ENCODE measurements around the gene RUVBL1. TPM values are rescaled to one million over a fixed set of nuclear protein-coding genes. Genes with fewer than 3 reads are reported as not detected.

The RUVBL1 gene
- total RNA-seq, 1 donor: 50.6 TPM

DNA sequence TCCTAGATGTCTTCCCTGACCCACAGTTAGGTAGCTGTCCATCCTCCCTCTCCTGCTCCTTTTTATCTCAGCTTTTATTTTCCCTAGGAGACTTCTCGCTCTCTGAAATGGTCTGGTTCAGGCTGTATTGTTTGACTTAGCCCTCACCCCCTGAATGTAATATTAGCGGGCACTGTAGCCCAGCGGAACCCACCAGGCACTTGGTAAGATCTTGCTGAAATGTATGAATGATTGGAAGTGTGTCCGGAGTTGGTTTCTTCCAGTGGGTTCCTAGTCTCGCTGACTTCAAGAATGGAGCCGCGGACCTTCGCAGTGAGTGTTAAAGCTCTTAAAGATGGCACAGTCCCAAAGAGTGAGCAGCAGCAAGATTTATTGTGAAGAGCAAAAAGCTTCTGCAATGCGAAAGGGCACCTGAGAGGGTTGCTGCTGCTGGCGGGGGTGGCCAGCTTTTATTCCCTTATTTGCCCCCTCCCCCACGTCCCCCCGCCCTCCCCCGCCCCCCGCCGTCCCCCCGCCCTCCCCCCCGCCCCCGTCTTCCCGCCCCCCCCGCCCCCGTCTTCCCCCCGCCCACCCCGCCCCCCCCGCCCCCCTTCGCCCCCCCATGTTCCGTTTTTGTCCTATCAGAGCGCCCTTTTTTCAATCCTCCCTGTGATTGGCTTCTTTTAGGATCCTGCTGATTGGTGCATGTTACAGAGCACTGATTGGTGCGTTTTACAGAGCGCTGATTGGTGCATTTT, 29.0 kb upstream of the RUVBL1 start:
- DNase-seq (ENCODE audit: low read depth): no peak
- peak overlapping the region; percentile 80 for H3K4me3 ChIP-seq (ENCODE audit: low read depth, low read length)
- TF ChIP-seq, protein P1, sequence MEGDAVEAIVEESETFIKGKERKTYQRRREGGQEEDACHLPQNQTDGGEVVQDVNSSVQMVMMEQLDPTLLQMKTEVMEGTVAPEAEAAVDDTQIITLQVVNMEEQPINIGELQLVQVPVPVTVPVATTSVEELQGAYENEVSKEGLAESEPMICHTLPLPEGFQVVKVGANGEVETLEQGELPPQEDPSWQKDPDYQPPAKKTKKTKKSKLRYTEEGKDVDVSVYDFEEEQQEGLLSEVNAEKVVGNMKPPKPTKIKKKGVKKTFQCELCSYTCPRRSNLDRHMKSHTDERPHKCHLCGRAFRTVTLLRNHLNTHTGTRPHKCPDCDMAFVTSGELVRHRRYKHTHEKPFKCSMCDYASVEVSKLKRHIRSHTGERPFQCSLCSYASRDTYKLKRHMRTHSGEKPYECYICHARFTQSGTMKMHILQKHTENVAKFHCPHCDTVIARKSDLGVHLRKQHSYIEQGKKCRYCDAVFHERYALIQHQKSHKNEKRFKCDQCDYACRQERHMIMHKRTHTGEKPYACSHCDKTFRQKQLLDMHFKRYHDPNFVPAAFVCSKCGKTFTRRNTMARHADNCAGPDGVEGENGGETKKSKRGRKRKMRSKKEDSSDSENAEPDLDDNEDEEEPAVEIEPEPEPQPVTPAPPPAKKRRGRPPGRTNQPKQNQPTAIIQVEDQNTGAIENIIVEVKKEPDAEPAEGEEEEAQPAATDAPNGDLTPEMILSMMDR (IDR thresholded peaks at IDR 0.05; ENCODE audit: insufficient read depth, low read length): no peak

DNA sequence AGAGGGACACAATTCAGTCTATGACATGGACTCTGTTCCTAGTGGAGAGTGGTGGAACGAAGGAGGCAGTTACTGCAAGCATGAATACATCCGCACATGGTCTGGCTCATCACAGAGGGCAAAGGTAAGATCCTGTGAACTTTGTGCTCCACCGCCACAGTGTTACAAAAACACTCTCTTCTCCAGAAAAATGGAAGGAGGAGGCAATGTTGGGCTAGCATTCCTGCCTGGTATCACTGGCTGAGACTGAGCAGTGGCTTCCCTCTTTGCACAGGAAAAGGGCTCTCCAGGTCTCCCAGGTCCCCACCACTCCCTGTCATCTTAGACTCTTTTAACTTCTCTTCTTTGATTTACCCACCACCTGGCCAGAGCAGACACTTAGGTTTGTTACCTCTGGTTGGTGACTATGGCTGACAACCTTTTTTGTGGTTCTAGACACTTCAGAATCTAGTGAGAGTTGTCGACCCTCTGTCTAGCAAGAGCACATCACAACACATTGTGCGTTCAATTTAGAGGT, 28.2 kb upstream of the RUVBL1 start:
- no peak overlapping the region for H3K4me3 ChIP-seq (ENCODE audit: low read depth, low read length)
- no peak for DNase-seq (ENCODE audit: low read depth)
- TF ChIP-seq, protein P1 (IDR thresholded peaks at IDR 0.05; ENCODE audit: insufficient read depth, low read length): no peak

DNA sequence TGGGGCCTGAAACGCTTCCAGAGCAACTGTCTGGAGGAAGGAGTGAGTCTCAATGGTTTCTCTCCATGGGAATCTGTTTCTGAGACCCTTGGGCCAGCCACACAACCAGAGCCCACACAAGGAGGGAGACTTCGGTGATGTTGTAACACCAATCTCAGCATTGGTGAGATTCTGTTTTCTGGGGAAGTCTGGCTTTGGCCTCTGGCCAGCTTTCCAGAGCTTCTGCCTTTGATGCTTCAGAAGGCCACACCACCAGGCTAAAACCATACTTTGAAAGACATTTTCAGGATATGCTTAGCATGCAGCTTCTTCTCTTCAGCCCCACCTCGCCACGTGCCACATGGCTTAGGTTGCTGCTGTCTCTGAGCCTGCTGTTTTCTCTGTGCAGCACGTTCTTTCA, 26.0 kb upstream of the RUVBL1 start:
- TF ChIP-seq, protein P1 (IDR thresholded peaks at IDR 0.05; ENCODE audit: insufficient read depth, low read length): no peak
- no peak overlapping the region for H3K4me3 ChIP-seq (ENCODE audit: low read depth, low read length)
- DNase-seq (ENCODE audit: low read depth): no peak

DNA sequence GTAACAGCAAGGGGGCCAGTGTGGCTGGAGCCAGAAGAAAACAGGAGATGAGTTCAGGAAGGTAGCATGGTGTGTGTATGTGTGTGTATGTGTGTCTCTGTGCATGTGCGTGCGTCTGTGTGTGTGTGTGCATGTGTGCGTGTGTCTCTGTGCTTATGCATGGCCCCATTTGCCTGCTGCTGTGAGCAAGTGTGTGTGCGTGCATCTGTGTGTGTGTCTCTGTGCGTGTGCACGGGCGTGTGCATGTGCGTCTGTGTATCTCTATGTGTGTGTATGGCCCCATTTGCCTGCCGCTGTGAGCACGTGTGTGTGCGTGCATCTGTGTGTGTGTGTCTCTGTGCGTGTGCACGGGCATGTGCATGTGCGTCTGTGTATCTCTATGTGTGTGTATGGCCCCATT, 22.6 kb upstream of the RUVBL1 start:
- TF ChIP-seq, protein P1 (IDR thresholded peaks at IDR 0.05; ENCODE audit: insufficient read depth, low read length): no peak
- no peak overlapping the region for H3K4me3 ChIP-seq (ENCODE audit: low read depth, low read length)
- no peak for DNase-seq (ENCODE audit: low read depth)

DNA sequence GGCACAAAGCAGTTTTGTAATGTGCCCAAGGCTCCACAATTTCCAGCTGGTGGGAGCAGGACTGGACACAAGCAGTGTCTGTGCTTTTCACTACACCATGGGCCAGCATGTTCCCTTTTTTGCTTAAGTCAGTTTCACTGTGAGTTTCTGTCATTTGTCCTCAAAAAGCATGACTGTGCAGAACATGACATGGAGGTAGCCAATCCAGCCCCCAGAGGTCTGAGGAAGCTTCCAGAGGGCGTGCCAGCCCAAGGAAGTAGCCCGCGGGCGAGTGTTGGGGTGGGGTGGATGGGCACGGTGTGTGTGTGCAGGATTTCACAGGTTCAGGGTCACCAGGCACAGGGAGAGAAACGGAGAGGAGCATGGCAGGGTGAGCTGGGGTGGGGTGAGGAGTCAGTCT, 21.7 kb upstream of the RUVBL1 start:
- TF ChIP-seq, protein P1 (IDR thresholded peaks at IDR 0.05; ENCODE audit: insufficient read depth, low read length): no peak
- no peak for DNase-seq (ENCODE audit: low read depth)
- H3K4me3 ChIP-seq (ENCODE audit: low read depth, low read length): no peak overlapping the region

DNA sequence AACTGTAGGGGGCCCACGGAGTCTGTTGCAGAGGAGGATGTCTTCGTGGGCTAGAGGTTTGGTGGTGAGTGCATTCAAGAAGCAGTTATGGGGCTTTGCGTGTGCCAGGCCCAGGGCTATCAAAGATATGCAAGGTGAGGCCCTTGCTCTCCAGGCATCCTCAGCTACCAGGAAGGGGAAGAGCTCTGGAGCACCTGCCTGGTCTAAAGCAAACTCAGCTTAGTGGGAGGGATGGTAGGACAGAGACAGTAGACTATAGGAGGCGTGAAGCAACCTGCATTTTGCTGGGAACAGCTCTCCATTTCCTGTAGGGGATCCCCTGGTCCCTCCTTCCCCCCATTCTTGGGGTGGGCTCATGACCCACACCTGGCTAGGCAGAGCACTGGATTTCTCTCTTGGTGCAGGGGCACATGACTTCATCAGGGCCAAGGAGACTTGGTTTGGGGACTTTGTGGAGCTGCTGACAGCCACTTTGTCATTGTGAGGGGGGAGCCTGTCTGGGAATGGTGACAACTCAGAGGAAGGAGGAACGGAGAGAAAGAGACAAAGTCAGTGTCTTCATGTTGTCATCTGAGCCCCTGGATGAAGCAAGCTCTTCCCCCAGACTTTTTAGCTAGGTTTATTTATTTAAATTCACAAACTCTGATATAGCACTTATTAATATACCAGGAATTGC, 21.0 kb upstream of the RUVBL1 start:
- DNase-seq (ENCODE audit: low read depth): no peak
- TF ChIP-seq, protein P1 (IDR thresholded peaks at IDR 0.05; ENCODE audit: insufficient read depth, low read length): no peak
- no peak overlapping the region for H3K4me3 ChIP-seq (ENCODE audit: low read depth, low read length)

Data from fibroblast of the aortic adventitia (primary cell).